ENCODE data around the gene CAPZB. TPM values are rescaled to one million over a fixed set of nuclear protein-coding genes. Genes with fewer than 3 reads are reported as not detected.

The CAPZB gene
- total and polyA plus RNA-seq, 2 experiments from 2014 or later: 229 to 494 TPM

DNA sequence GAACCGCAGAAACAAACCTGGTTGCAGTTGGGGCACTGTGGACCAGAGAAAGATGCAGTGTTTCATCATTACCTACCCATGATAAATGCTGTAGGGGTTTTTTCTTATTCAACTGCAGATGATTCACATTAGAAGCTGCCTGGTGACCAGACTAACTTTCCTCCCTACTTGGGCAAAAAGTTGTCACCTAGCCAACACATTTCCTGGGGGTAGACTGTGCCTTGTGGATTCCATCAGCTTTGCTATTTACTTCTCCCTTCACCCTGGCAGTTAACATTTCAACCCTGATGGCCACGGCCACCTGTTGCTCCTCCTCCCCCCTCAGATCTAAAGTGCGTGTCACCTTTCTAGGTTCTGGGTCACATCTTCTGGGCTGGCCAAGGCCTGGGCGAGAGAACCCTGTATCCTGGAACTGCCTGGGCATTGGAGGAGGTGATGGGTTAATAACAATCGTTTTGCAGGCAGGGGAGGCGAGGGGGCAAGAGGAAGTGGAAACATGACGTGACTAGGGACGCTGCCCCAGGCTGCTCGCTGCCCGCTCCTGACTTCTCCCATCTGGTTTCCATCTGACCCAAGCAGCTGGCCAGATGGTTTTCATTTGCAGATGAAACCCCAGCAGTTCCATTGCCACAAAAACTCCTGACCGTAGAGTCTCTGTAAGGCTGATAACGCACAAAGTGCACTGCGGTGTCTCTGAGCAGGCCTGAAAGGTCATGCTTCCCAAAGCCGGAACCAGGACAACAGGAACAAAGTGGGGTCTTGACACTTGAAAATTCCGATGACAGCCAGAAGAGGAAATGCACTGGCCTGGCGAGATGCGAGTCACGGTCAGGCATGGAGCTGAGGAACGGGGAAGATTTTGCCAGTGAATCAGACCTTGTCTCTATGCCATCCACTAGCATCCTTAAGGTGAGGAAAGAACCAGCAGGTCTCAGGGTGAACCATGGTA, 36.6 kb downstream of the CAPZB start:
- peaks cover 83% of the 10 kb centered on the region for H3K4me1 ChIP-seq (ENCODE audit: insufficient read depth)
- in situ Hi-C loops (cut with MboI): no loop called here

DNA sequence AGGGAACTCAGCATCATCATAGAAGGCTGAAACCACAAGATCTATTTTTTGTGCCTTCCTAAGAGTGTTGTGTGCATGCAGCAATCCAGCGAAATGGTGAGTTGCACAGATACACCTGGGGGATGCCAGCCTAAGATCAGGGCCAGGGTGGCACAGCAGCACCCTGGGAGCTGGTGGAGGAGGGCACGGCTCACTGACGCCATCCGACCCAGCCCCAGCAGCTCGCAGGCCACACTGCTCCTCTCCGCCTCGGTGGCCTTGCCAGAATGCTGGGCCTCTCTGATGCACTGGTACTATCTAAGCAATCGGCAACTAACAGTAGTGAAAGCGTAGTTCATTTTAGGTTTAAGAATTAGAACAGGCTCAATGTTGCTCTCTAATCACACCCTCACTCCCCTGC, 37.8 kb downstream of the CAPZB start:
- Histone ChIP-seq H3F3A (ENCODE audit: insufficient read depth) (peaks cover 74% of the 10 kb centered on the region), H3K4me2 (ENCODE audit: unreplicated experiment) (peak overlapping the region; percentile 61), H3K27ac (peak overlapping the region; percentile 95), H3K79me2 (ENCODE audit: insufficient read depth) (peaks cover 73% of the 10 kb centered on the region), H3K4me1 (ENCODE audit: insufficient read depth) (peaks cover 81% of the 10 kb centered on the region), H3K9me2 (ENCODE audit: insufficient read depth) (no peaks in the 10 kb centered on the region), H3K9me3 (ENCODE audit: low read depth) (no peaks in the 10 kb centered on the region), H3K36me3 (ENCODE audit: low read depth) (no peaks in the 10 kb centered on the region), H3K9ac (peak overlapping the region; percentile 76), H3K4me3 (no peak overlapping the region), H3K27me3 (replicated peaks; ENCODE audit: insufficient read depth) (no peaks in the 10 kb centered on the region), H2AFZ (no peak overlapping the region), H4K20me1 (ENCODE audit: insufficient read depth) (no peaks in the 10 kb centered on the region)
- no peak for DNase-seq
- WGBS, 2 experiments (ENCODE audit: low coverage in 1 of 2, low lambda C conversion rate in 2 of 2, missing lambda C conversion rate in 2 of 2): 51 to 57% methylated on average over 9 of the region's 9 CpGs
- in situ Hi-C loops (cut with MboI): no loop called here
- TF ChIP-seq EZH2 (IDR thresholded peaks at IDR 0.05; ENCODE audit: insufficient read depth, poor library complexity, severe bottlenecking) (no peak), EZH2phosphoT487 (IDR thresholded peaks at IDR 0.05; ENCODE audit: insufficient read depth, low read depth) (no peak)

More for the DNA sequence above, 36.6 kb downstream of the CAPZB start:
- Histone ChIP-seq H3K27me3 (replicated peaks; ENCODE audit: insufficient read depth) (no peaks in the 10 kb centered on the region), H3K36me3 (ENCODE audit: low read depth) (no peaks in the 10 kb centered on the region), H3K9me2 (ENCODE audit: insufficient read depth) (no peaks in the 10 kb centered on the region), H3F3A (ENCODE audit: insufficient read depth) (peaks cover 86% of the 10 kb centered on the region), H3K9me3 (ENCODE audit: low read depth) (no peaks in the 10 kb centered on the region), H3K79me2 (ENCODE audit: insufficient read depth) (peaks cover 73% of the 10 kb centered on the region), H4K20me1 (ENCODE audit: insufficient read depth) (no peaks in the 10 kb centered on the region), H3K4me2 (ENCODE audit: unreplicated experiment) (peak overlapping the region; percentile 61), H3K4me3 (peak overlapping the region; percentile 29), H3K9ac (peak overlapping the region; percentile 76), H2AFZ (no peak overlapping the region), H3K27ac (peak overlapping the region; percentile 95)
- DNase-seq: peak; percentile 94
- 1 to 2% methylated on average over 19 of the region's 19 CpGs for WGBS, 2 experiments (ENCODE audit: low coverage in 1 of 2, low lambda C conversion rate in 2 of 2, missing lambda C conversion rate in 2 of 2)
- no peak for TF ChIP-seq EZH2phosphoT487 (IDR thresholded peaks at IDR 0.05; ENCODE audit: insufficient read depth, low read depth)
- no peak for TF ChIP-seq EZH2 (IDR thresholded peaks at IDR 0.05; ENCODE audit: insufficient read depth, poor library complexity, severe bottlenecking)

DNA sequence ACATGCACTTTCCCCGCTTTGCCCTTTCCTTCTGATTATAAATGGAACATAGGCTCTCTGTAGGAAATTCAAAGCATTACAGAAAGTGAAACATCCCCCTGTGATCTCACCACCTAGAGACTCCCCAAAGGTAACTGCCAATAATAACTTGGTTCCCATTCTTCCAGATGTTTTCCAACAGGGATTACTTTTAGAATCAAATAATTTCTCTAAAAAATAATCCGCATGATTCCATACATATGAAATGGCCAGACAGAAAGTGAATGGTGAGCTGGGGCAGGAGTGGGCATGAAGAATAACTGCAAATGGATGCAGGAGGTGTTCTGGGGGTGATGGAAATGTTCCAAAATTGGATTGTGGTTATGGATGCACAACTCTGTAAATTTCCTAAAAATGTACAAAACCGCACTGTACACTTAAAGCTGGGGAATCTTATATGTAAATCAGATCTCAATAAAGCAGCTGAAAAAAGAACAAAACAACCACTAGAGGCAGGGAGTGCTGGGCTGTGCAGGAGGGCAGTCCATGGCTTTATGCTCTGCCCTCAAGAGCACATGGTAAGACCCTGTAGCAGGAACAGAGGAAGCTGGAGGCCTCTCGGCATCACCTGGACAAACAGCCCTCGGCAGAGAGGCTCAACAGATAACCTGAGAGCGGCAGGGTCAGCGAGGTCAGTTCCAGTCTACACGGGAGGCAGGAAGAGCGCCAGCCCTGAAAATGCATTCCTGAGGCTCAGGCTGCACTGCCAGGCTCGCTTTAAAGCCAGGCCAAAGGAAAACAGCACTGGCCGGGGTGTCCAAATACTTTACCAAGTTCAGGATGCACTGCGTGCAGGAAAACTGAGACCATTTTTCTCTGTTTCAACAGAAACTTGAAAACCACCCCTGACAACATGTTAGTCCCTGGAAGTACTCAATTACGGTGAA, 39.7 kb downstream of the CAPZB start:
- Histone ChIP-seq H3K4me3 (0 out of 2 replicates have a peak overlapping the region, but pooled peaks have one; percentile 5), H3K27ac (peak overlapping the region; percentile 95)
- in situ Hi-C loops (cut with MboI): no loop called here

More for the DNA sequence above, 39.7 kb downstream of the CAPZB start:
- H4K20me1 ChIP-seq (ENCODE audit: insufficient read depth): no peaks in the 10 kb centered on the region
- no peaks in the 10 kb centered on the region for H3K27me3 ChIP-seq (replicated peaks; ENCODE audit: insufficient read depth)
- TF ChIP-seq EZH2phosphoT487 (IDR thresholded peaks at IDR 0.05; ENCODE audit: insufficient read depth, low read depth) (no peak), EZH2 (IDR thresholded peaks at IDR 0.05; ENCODE audit: insufficient read depth, poor library complexity, severe bottlenecking) (no peak)
- H3K36me3 ChIP-seq (ENCODE audit: low read depth): no peaks in the 10 kb centered on the region
- H2AFZ ChIP-seq: no peak overlapping the region
- H3K4me1 ChIP-seq (ENCODE audit: insufficient read depth): peaks cover 84% of the 10 kb centered on the region
- H3K79me2 ChIP-seq (ENCODE audit: insufficient read depth): peaks cover 88% of the 10 kb centered on the region
- no peaks in the 10 kb centered on the region for H3K9me2 ChIP-seq (ENCODE audit: insufficient read depth)
- peak overlapping the region; percentile 52 for H3K9ac ChIP-seq
- peak; percentile 63 for DNase-seq
- peaks cover 59% of the 10 kb centered on the region for H3F3A ChIP-seq (ENCODE audit: insufficient read depth)
- peak overlapping the region; percentile 50 for H3K4me2 ChIP-seq (ENCODE audit: unreplicated experiment)
- H3K9me3 ChIP-seq (ENCODE audit: low read depth): no peaks in the 10 kb centered on the region
- WGBS, 2 experiments (ENCODE audit: low coverage in 1 of 2, low lambda C conversion rate in 2 of 2, missing lambda C conversion rate in 2 of 2): 23 to 26% methylated on average over 13 of the region's 13 CpGs
